Nephron progenitor cell (in vitro differentiated cells): Measurements from ENCODE around the gene CRHR2.

Experiments
- DNase-seq: peaks from one replicate; pipeline ENCODE4 v3.0.0; 2021
- H3K27ac Mint-ChIP-seq: 2 replicates; pipeline ENCODE4 v1.8.0; 2021; ENCODE audit warnings: mild to moderate bottlenecking, moderate library complexity, mixed read lengths
- H3K27me3 Mint-ChIP-seq: 2 replicates; pipeline ENCODE4 v1.8.0; 2021; ENCODE audit warnings: mild to moderate bottlenecking, low read depth, mixed read lengths; ENCODE audit not compliant: poor library complexity
- H3K36me3 Mint-ChIP-seq: 2 replicates; pipeline ENCODE4 v1.8.0; 2021; ENCODE audit warnings: low read depth, mixed read lengths
- H3K4me1 Mint-ChIP-seq: 2 replicates; pipeline ENCODE4 v1.8.0; 2021; ENCODE audit warnings: mixed read lengths
- H3K4me3 Mint-ChIP-seq: 2 replicates; pipeline ENCODE4 v1.8.0; 2021; ENCODE audit warnings: mild to moderate bottlenecking, moderate library complexity, mixed read lengths
- H3K9me3 Mint-ChIP-seq: 2 replicates; pipeline ENCODE4 v1.8.0; 2021; ENCODE audit warnings: mild to moderate bottlenecking, moderate library complexity, mixed read lengths
- CTCF ChIP-seq: fragments of 200-600 bp; sonication (generic); IDR thresholded peaks from 2 replicates; pipeline ENCODE4 v1.5.0; 2021; ENCODE audit warnings: antibody characterized with exemption

CRHR2 gene

GRCh38 chr7:30710669-30711068 lies 28.4 kb upstream of the CRHR2 start:
- Mint-ChIP-seq H3K27ac (no peak overlapping the region), H3K27me3 (peaks cover 16% of the 10 kb centered on the region), H3K9me3 (peaks cover 13% of the 10 kb centered on the region), H3K4me3 (no peak overlapping the region), H3K4me1 (peaks cover 21% of the 10 kb centered on the region), H3K36me3 (peaks cover 9% of the 10 kb centered on the region)
- no peak for DNase-seq
- TF ChIP-seq CTCF, result no peak

- no peak for DNase-seq
- no peak for TF ChIP-seq CTCF
- H3K36me3 Mint-ChIP-seq, result peaks cover 1% of the 10 kb centered on the region
- peaks cover 2% of the 10 kb centered on the region for H3K9me3 Mint-ChIP-seq
- no peak overlapping the region for H3K4me3 Mint-ChIP-seq
- H3K27me3 Mint-ChIP-seq, result peaks cover 19% of the 10 kb centered on the region
- peaks cover 21% of the 10 kb centered on the region for H3K4me1 Mint-ChIP-seq
- H3K27ac Mint-ChIP-seq, result no peak overlapping the region
Observed at GRCh38 chr7:30709549-30709948, 27.3 kb upstream of the CRHR2 start.

GRCh38 chr7:30708983-30709382 lies 26.7 kb upstream of the CRHR2 start:
- DNase-seq, result no peak
- no peaks in the 10 kb centered on the region for H3K36me3 Mint-ChIP-seq
- H3K27me3 Mint-ChIP-seq, result peaks cover 16% of the 10 kb centered on the region
- peaks cover 21% of the 10 kb centered on the region for H3K4me1 Mint-ChIP-seq
- no peaks in the 10 kb centered on the region for H3K9me3 Mint-ChIP-seq
- no peak overlapping the region for H3K27ac Mint-ChIP-seq
- TF ChIP-seq CTCF, result no peak
- no peak overlapping the region for H3K4me3 Mint-ChIP-seq

GRCh38 chr7:30708412-30708811 lies 26.2 kb upstream of the CRHR2 start:
- no peak for TF ChIP-seq CTCF
- Mint-ChIP-seq H3K36me3 (no peaks in the 10 kb centered on the region), H3K27me3 (peaks cover 16% of the 10 kb centered on the region), H3K27ac (peak overlapping the region; percentile 64), H3K4me1 (peaks cover 21% of the 10 kb centered on the region), H3K4me3 (no peak overlapping the region), H3K9me3 (no peaks in the 10 kb centered on the region)
- DNase-seq, result no peak

- no peak for TF ChIP-seq CTCF
- no peak for DNase-seq
- H3K27me3 Mint-ChIP-seq, result peaks cover 18% of the 10 kb centered on the region
- no peak overlapping the region for H3K4me3 Mint-ChIP-seq
- H3K9me3 Mint-ChIP-seq, result no peaks in the 10 kb centered on the region
- no peaks in the 10 kb centered on the region for H3K36me3 Mint-ChIP-seq
- peak overlapping the region; percentile 64 for H3K27ac Mint-ChIP-seq
- H3K4me1 Mint-ChIP-seq, result peaks cover 21% of the 10 kb centered on the region
Observed at GRCh38 chr7:30707391-30708357, 25.4 kb upstream of the CRHR2 start.

- H3K27me3 Mint-ChIP-seq, result peaks cover 18% of the 10 kb centered on the region
- peak overlapping the region; percentile 73 for H3K27ac Mint-ChIP-seq
- H3K4me3 Mint-ChIP-seq, result no peak overlapping the region
- H3K9me3 Mint-ChIP-seq, result no peaks in the 10 kb centered on the region
- DNase-seq, result no peak
- TF ChIP-seq CTCF, result no peak
- peaks cover 21% of the 10 kb centered on the region for H3K4me1 Mint-ChIP-seq
- H3K36me3 Mint-ChIP-seq, result no peaks in the 10 kb centered on the region
Observed at GRCh38 chr7:30706908-30707307, 24.7 kb upstream of the CRHR2 start.
